WERI-Rb-1 (cell line): Measurements from ENCODE around the gene CKMT1B.
"Not testable (repeated sequence)": the region's sequence is repeated elsewhere in the genome, so short reads cannot be mapped to it uniquely, and the experiment has no call there.

Source experiments
- DNase-seq: peaks from one replicate; pipeline ENCODE4 v3.0.0-alpha.2; 2020
- H3K27ac ChIP-seq: fragments of 250-450 bp; sonication (Bioruptor Pico); 2 replicates; pipeline ENCODE4 v1.5.1; 2020; ENCODE audit warnings: mild to moderate bottlenecking, moderate library complexity
- H3K27me3 ChIP-seq: fragments of 250-450 bp; sonication (Bioruptor Pico); 2 replicates; pipeline ENCODE4 v1.5.1; 2021; ENCODE audit warnings: mild to moderate bottlenecking, low read depth, moderate library complexity; ENCODE audit not compliant: insufficient read depth, severe bottlenecking
- H3K36me3 ChIP-seq: fragments of 250-450 bp; sonication (Bioruptor Pico); 2 replicates; pipeline ENCODE4 v1.5.1; 2020; ENCODE audit warnings: mild to moderate bottlenecking, moderate library complexity
- H3K4me3 ChIP-seq: 2 replicates; pipeline ENCODE4 v1.5.1; 2011; ENCODE audit warnings: low read depth, mild to moderate bottlenecking, control low read depth, low read length
- H3K9me3 ChIP-seq: fragments of 250-450 bp; sonication (Bioruptor Pico); 2 replicates; pipeline ENCODE4 v1.5.1; 2021; ENCODE audit warnings: mild to moderate bottlenecking, moderate library complexity; ENCODE audit not compliant: severe bottlenecking
- CTCF ChIP-seq: IDR thresholded peaks from 2 replicates; pipeline ENCODE4 v1.5.1; 2011; ENCODE audit warnings: low read depth, mild to moderate bottlenecking, control low read depth, inconsistent platforms, low read length

The CKMT1B gene

GRCh38 chr15:43593328-43594190, at the start of gene CKMT1B:
TSS of gene CKMT1B (plus strand) at chr15:43594027. CDS start at chr15:43594219, 192 bp downstream.
- not testable (repeated sequence) for H3K27ac ChIP-seq

GRCh38 chr15:43544266-43544665, 49.6 kb upstream of the CKMT1B start:
- Histone ChIP-seq H3K27me3 (no peaks in the 10 kb centered on the region), H3K9me3 (no peaks in the 10 kb centered on the region), H3K4me3 (no peak overlapping the region), H3K27ac (no peak overlapping the region), H3K36me3 (peaks cover 12% of the 10 kb centered on the region)
- no peak for DNase-seq
- TF ChIP-seq CTCF = no peak

More at GRCh38 chr15:43593328-43594190, at the start of gene CKMT1B:
- H3K4me3 ChIP-seq, DNase-seq, H3K9me3 ChIP-seq, H3K27me3 ChIP-seq, H3K36me3 ChIP-seq: not testable (repeated sequence)

GRCh38 chr15:43545426-43545825, 48.4 kb upstream of the CKMT1B start:
- no peaks in the 10 kb centered on the region for H3K27me3 ChIP-seq
- no peak overlapping the region for H3K4me3 ChIP-seq
- no peaks in the 10 kb centered on the region for H3K9me3 ChIP-seq
- peaks cover 13% of the 10 kb centered on the region for H3K36me3 ChIP-seq
- DNase-seq = no peak
- TF ChIP-seq CTCF = no peak
- H3K27ac ChIP-seq = no peak overlapping the region

GRCh38 chr15:43547539-43547938, 46.3 kb upstream of the CKMT1B start:
- Histone ChIP-seq H3K4me3 (no peak overlapping the region), H3K27ac (no peak overlapping the region), H3K36me3 (peaks cover 13% of the 10 kb centered on the region), H3K27me3 (no peaks in the 10 kb centered on the region), H3K9me3 (no peaks in the 10 kb centered on the region)
- no peak for DNase-seq
- TF ChIP-seq CTCF = no peak

GRCh38 chr15:43550527-43551363, 43.1 kb upstream of the CKMT1B start:
- no peaks in the 10 kb centered on the region for H3K9me3 ChIP-seq
- H3K36me3 ChIP-seq = peaks cover 21% of the 10 kb centered on the region
- no peak for DNase-seq
- no peaks in the 10 kb centered on the region for H3K27me3 ChIP-seq
- no peak for TF ChIP-seq CTCF
- H3K4me3 ChIP-seq = no peak overlapping the region
- no peak overlapping the region for H3K27ac ChIP-seq

- no peak for TF ChIP-seq CTCF
- H3K36me3 ChIP-seq = peaks cover 33% of the 10 kb centered on the region
- H3K27ac ChIP-seq = no peak overlapping the region
- no peak overlapping the region for H3K4me3 ChIP-seq
- H3K9me3 ChIP-seq = no peaks in the 10 kb centered on the region
- H3K27me3 ChIP-seq = no peaks in the 10 kb centered on the region
- DNase-seq = no peak
Measured at GRCh38 chr15:43552256-43552655, 41.6 kb upstream of the CKMT1B start.
